ENCODE data around the gene SDSL.

DNA sequence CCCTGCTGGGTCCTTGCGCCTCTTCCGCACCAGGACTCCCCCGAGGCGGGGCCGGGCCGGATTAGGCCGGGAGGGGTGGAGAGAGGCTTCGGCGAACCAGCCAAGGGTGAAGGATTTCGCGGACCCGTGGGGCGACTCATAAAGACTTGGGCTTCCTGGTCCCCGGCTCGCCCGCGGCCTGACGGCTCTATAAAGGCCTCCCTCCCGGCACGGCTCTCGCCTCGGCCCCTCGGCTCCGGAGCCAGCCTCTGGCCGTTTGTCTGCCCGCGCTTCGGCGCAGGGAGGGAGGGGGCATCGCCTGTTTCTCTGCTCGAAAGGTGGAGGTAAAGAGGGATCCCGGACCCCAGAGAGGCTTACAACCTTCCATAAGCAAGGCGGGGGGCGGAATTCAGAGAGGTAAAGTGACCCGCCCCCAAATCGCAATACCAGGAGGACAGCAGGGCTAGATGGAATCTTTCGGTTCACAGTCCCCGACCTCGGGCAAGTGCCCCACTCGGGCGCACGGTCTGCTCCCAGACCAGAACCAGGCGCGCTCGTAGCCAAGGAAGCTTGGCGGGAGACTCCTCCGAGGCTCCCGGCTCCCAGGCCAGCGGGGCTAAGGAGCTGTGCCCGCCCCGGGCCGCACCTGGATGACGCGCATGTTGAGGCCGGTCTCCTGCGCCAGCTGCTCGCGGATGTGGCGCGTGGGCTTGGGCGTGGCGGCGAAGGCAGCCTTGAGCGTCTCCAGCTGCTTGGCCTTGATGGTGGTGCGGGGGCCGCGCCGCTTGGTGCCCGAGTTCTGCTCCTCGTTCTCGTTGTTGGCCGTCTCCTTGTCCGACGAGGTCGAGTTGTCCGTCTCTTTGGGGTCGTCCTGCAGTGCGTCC is 45.6 kb downstream of the SDSL start:
- TF ChIP-seq, protein P1, sequence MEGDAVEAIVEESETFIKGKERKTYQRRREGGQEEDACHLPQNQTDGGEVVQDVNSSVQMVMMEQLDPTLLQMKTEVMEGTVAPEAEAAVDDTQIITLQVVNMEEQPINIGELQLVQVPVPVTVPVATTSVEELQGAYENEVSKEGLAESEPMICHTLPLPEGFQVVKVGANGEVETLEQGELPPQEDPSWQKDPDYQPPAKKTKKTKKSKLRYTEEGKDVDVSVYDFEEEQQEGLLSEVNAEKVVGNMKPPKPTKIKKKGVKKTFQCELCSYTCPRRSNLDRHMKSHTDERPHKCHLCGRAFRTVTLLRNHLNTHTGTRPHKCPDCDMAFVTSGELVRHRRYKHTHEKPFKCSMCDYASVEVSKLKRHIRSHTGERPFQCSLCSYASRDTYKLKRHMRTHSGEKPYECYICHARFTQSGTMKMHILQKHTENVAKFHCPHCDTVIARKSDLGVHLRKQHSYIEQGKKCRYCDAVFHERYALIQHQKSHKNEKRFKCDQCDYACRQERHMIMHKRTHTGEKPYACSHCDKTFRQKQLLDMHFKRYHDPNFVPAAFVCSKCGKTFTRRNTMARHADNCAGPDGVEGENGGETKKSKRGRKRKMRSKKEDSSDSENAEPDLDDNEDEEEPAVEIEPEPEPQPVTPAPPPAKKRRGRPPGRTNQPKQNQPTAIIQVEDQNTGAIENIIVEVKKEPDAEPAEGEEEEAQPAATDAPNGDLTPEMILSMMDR (IDR thresholded peaks at IDR 0.05 in 2 of 3, conservative IDR thresholded peaks at IDR 0.05 in 1 of 3; ENCODE audit: control insufficient read depth in 2 of 3, extremely low read depth in 1 of 3, insufficient read depth in 1 of 3, low read depth in 3 of 3, low read length in 3 of 3), result no peak
- TF ChIP-seq NFXL1 (IDR thresholded peaks at IDR 0.05; ENCODE audit: borderline replicate concordance) (no peak), TCF12 (IDR thresholded peaks at IDR 0.05; ENCODE audit: low read depth, low read length) (no peak), POLR2A (IDR thresholded peaks at IDR 0.05; ENCODE audit: low read depth, low read length) (no peak), SP1 (IDR thresholded peaks at IDR 0.05; ENCODE audit: low read depth, low read length) (no peak), KLF5 (IDR thresholded peaks at IDR 0.05; ENCODE audit: partially characterized antibody) (no peak), ZSCAN29 (IDR thresholded peaks at IDR 0.05) (no peak)
